ENCODE data around the gene STMND1. TPM values are rescaled to one million over a fixed set of nuclear protein-coding genes. Genes with fewer than 3 reads are reported as not detected.

STMND1 gene
- total and polyA plus RNA-seq, 2 of the 8 experiments (the other 6 are each of a cell fraction or from before 2014, with no cell fraction given), result not detected

- TF ChIP-seq FOSL1 (IDR thresholded peaks at IDR 0.05; ENCODE audit: insufficient read depth, low read depth, low read length), result no peak
- no peak for TF ChIP-seq POLR2A (IDR thresholded peaks at IDR 0.05; ENCODE audit: control extremely low read depth in 1 of 2, low read depth in 2 of 2, low read length in 2 of 2)
- peak; percentile 61; the same call in 1 of the 2 replicates for TF ChIP-seq ATF2 (IDR thresholded peaks at IDR 0.05; ENCODE audit: low read length)
- no peak for TF ChIP-seq E2F6 (IDR thresholded peaks at IDR 0.05)
- no peak for TF ChIP-seq TAF1 (IDR thresholded peaks at IDR 0.05; ENCODE audit: low read depth, low read length)
- TF ChIP-seq MAFK (IDR thresholded peaks at IDR 0.05; ENCODE audit: low read depth, low read length), result no peak
- TF ChIP-seq RNF2 (IDR thresholded peaks at IDR 0.05; ENCODE audit: borderline replicate concordance, low read depth, low read length, missing control alignments, poor library complexity, severe bottlenecking), result no peak
- TF ChIP-seq EGR1 (IDR thresholded peaks at IDR 0.05; ENCODE audit: borderline replicate concordance, low read depth, low read length), result no peak
- no peak for TF ChIP-seq SP4 (IDR thresholded peaks at IDR 0.05; ENCODE audit: low read length)
- TF ChIP-seq EZH2 (IDR thresholded peaks at IDR 0.05; ENCODE audit: low read depth, low read length, severe bottlenecking), result no peak
- no peak for TF ChIP-seq POLR2AphosphoS5 (IDR thresholded peaks at IDR 0.05; ENCODE audit: low read depth, low read length)
- no peak for TF ChIP-seq SRF (IDR thresholded peaks at IDR 0.05; ENCODE audit: low read depth, low read length)
- TF ChIP-seq POU5F1 (IDR thresholded peaks at IDR 0.05; ENCODE audit: low read depth, low read length), result no peak
- no peak for TF ChIP-seq JUN (IDR thresholded peaks at IDR 0.05; ENCODE audit: low read depth, low read length)
- no peak for TF ChIP-seq CBX5 (IDR thresholded peaks at IDR 0.05; ENCODE audit: low read depth, low read length)
- no peak for TF ChIP-seq JUND (IDR thresholded peaks at IDR 0.05; ENCODE audit: low read length)
- no peak for TF ChIP-seq SAP30 (IDR thresholded peaks at IDR 0.05; ENCODE audit: insufficient read depth, insufficient replicate concordance, low read length)
- no peak for TF ChIP-seq RXRA (IDR thresholded peaks at IDR 0.05; ENCODE audit: insufficient read depth, low read depth, low read length)
- no peak for TF ChIP-seq TCF12 (IDR thresholded peaks at IDR 0.05; ENCODE audit: low read depth, low read length)
- TF ChIP-seq RBBP5 (IDR thresholded peaks at IDR 0.05; ENCODE audit: borderline replicate concordance, low read depth, low read length), result peak; percentile 48; the same call in 1 of the 2 replicates
- peak; percentile 60 for TF ChIP-seq SUZ12 (IDR thresholded peaks at IDR 0.05; ENCODE audit: low read length)
- TF ChIP-seq HDAC6 (IDR thresholded peaks at IDR 0.05; ENCODE audit: low read depth, low read length), result no peak
Measured at GRCh38 chr6:17101422-17102257, at the start of gene STMND1 (continued).

Measured in H1 (cell line).